GM23248 (cell line): ENCODE results near the gene NEU4. TPM values are rescaled to one million over a fixed set of nuclear protein-coding genes. Genes with fewer than 3 reads are reported as not detected.

ENCODE experiments used
- DNase-seq: peaks from one replicate; pipeline ENCODE4 v3.0.0-alpha.2; 2015
- H2AFZ ChIP-seq: fragments of 200-600 bp; sonication (generic); 2 replicates; pipeline ENCODE4 v1.6.1; 2016; ENCODE audit warnings: antibody characterized with exemption
- H3F3A ChIP-seq: fragments of 200-600 bp; sonication (generic); 2 replicates; pipeline ENCODE4 v1.6.1; 2016; ENCODE audit warnings: mild to moderate bottlenecking, antibody characterized with exemption, mixed run types; ENCODE audit not compliant: insufficient read depth
- H3K27ac ChIP-seq: fragments of 200-600 bp; sonication (generic); 2 replicates; pipeline ENCODE4 v1.5.1; 2016; ENCODE audit warnings: mild to moderate bottlenecking
- H3K27me3 ChIP-seq: fragments of 200-600 bp; sonication (generic); replicated peaks from 2 replicates; pipeline ENCODE4 v1.6.1; 2016; ENCODE audit warnings: mild to moderate bottlenecking; ENCODE audit not compliant: insufficient read depth
- H3K36me3 ChIP-seq: fragments of 200-600 bp; sonication (generic); 2 replicates; pipeline ENCODE4 v1.6.1; 2016; ENCODE audit warnings: low read depth, mild to moderate bottlenecking
- H3K4me1 ChIP-seq: fragments of 200-600 bp; sonication (generic); 2 replicates; pipeline ENCODE4 v1.6.1; 2016; ENCODE audit warnings: mild to moderate bottlenecking; ENCODE audit not compliant: insufficient read depth
- H3K4me2 ChIP-seq: fragments of 200-600 bp; sonication (generic); one replicate; pipeline ENCODE4 v1.6.1; 2016; ENCODE audit warnings: mild to moderate bottlenecking; ENCODE audit not compliant: unreplicated experiment
- H3K4me3 ChIP-seq: fragments of 200-600 bp; sonication (generic); 2 replicates; pipeline ENCODE4 v1.5.1; 2016; ENCODE audit warnings: mild to moderate bottlenecking
- H3K79me2 ChIP-seq: fragments of 200-600 bp; sonication (generic); 2 replicates; pipeline ENCODE4 v1.6.1; 2016; ENCODE audit warnings: mild to moderate bottlenecking; ENCODE audit not compliant: insufficient read depth
- H3K9ac ChIP-seq: fragments of 200-600 bp; sonication (generic); 2 replicates; pipeline ENCODE4 v1.6.1; 2016; ENCODE audit warnings: mild to moderate bottlenecking
- H3K9me2 ChIP-seq: fragments of 200-600 bp; sonication (generic); 2 replicates; pipeline ENCODE4 v1.6.1; 2016; ENCODE audit warnings: mixed run types, mild to moderate bottlenecking, moderate library complexity; ENCODE audit not compliant: insufficient read depth
- H3K9me3 ChIP-seq: fragments of 200-600 bp; sonication (generic); one replicate; pipeline ENCODE4 v1.6.1; 2017; ENCODE audit warnings: low read depth
- H4K20me1 ChIP-seq: fragments of 200-600 bp; sonication (generic); 2 replicates; pipeline ENCODE4 v1.6.0; 2016; ENCODE audit not compliant: insufficient read depth
- EZH2 ChIP-seq: fragments of 200-600 bp; sonication (generic); IDR thresholded peaks from 2 replicates; pipeline ENCODE4 v1.6.1; 2018; ENCODE audit warnings: antibody characterized with exemption, mild to moderate bottlenecking; ENCODE audit not compliant: insufficient read depth, poor library complexity, severe bottlenecking
- EZH2phosphoT487 ChIP-seq: fragments of 200-600 bp; sonication (generic); IDR thresholded peaks from 2 replicates; pipeline ENCODE4 v1.6.1; 2018; ENCODE audit warnings: antibody characterized with exemption, moderate library complexity, mild to moderate bottlenecking, low read depth; ENCODE audit not compliant: insufficient read depth
- WGBS, 2 experiments: methylation state at CpG; one replicate each; pipeline ENCODE4 v1.1.6; 2015 to 2017; ENCODE audit warnings: low lambda C conversion rate in 2 of 2, low coverage in 1 of 2; ENCODE audit errors: missing lambda C conversion rate in 2 of 2; 5-methylcytosine and 5-hydroxymethylcytosine counted together
- in situ Hi-C: fragments of 300-500 bp; cut with MboI; formaldehyde crosslinking; loops from 2 replicates; pipeline ENCODE4 v1.15.0; 2020
- polyA plus RNA-seq: library from polyadenylated mRNA; unstranded; fragments of >200 nt; fragmentation: Nextera tagmentation; extraction: Ambion mirVana; gene quantifications from 2 replicates; pipeline ENCODE4 v1.2.1, GENCODE V29; 2016
- total RNA-seq: library from RNA; depleted of rRNA; stranded (reverse); fragments of >200 nt; shearing (Covaris generic); gene quantifications from 2 replicates; pipeline ENCODE4 v1.2.3, GENCODE V29; 2014

The NEU4 gene
- total and polyA plus RNA-seq, 2 experiments from 2014 or later = not detected

DNA sequence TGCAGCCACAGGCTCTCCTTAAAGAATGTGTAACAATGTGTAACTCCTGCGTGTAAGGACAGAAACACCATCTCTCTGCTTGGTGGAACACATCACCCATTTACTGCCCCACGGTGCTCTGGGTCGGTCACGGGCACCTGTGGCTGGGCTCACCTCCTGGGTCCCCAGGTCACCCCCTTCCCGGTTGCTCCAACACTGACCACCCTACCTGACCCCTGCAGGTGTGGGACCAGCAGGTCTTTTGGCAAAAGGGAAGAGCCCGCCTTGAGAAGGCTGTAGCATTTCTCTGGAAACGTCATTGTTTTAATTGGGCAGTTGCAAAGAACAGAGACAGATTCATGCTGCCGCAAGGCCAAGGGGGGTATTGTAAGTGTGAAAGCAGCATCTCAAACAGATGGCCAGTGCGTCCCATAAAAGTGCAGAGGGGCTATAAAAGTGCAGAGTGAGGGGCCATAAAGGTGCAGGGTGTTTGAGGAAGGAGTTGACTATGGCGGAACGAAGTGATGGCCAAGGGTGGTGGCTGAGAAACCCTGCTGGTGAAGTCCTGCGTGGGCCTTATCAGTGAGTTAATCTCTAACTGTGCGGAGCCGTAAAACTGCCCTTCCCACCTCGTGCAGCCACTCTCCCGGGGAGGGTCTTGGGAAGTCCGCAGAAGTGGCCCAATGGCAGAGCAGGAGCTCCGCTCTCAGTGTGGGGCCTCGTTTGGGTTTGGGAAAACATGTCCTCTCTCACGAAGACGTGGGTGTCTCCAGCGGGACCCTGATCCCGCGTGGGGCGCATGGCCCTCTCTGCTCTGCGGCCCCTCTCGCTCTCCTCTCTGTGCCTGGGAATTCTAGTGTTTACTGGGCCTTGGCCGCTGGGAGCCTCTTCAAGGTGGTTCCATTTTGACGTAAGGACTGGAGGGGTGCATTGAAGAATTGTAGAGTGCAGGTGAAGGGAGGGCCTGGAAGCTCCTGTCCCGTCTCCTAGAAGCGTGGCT, 13.7 kb upstream of the NEU4 start:
- no peak for TF ChIP-seq EZH2phosphoT487
- in situ Hi-C loops = no loop called here
- Histone ChIP-seq H3K79me2 (no peaks in the 10 kb centered on the region), H3K27ac (no peak overlapping the region), H3K4me2 (no peak overlapping the region), H3F3A (no peaks in the 10 kb centered on the region), H2AFZ (no peak overlapping the region), H3K27me3 (no peaks in the 10 kb centered on the region), H3K9me2 (no peaks in the 10 kb centered on the region), H3K9me3 (no peaks in the 10 kb centered on the region), H3K9ac (no peak overlapping the region), H3K4me3 (no peak overlapping the region), H4K20me1 (no peaks in the 10 kb centered on the region), H3K36me3 (no peaks in the 10 kb centered on the region), H3K4me1 (no peaks in the 10 kb centered on the region)
- 73% methylated on average over 31 of the region's 31 CpGs for WGBS, 2 experiments
- no peak for DNase-seq

DNA sequence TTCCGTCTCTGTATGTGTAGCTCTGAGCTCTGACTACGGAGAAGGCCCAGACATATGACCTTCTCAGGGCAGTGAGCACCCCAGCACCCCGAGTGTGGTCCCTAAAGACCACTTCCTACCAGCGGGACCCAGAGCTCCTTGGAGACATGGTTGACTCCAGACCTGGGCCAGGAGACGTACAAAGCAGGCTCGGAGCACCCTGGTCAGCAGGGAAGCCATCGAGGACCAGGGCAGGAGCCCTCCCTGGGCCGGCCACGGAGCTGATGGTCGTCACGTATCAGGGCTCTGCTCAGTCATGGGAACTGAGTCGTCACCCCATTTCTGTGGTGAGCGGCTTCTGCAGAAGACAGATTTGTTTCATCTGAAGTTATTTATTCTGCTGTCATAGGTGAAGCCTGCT, 12.8 kb upstream of the NEU4 start:
- no peaks in the 10 kb centered on the region for H3K9me2 ChIP-seq
- H4K20me1 ChIP-seq = no peaks in the 10 kb centered on the region
- in situ Hi-C loops = no loop called here
- H3K4me1 ChIP-seq = no peaks in the 10 kb centered on the region
- TF ChIP-seq EZH2phosphoT487 = no peak
- no peak for TF ChIP-seq EZH2
- H3K9me3 ChIP-seq = no peaks in the 10 kb centered on the region
- H3K9ac ChIP-seq = no peak overlapping the region
- 81 to 82% methylated on average over 12 to 13 of the region's 13 CpGs for WGBS, 2 experiments
- DNase-seq = no peak
- H3K79me2 ChIP-seq = no peaks in the 10 kb centered on the region
- no peaks in the 10 kb centered on the region for H3F3A ChIP-seq
- H3K36me3 ChIP-seq = no peaks in the 10 kb centered on the region
- H3K27ac ChIP-seq = no peak overlapping the region
- no peak overlapping the region for H3K4me2 ChIP-seq
- H3K27me3 ChIP-seq = no peaks in the 10 kb centered on the region
- H3K4me3 ChIP-seq = no peak overlapping the region
- H2AFZ ChIP-seq = no peak overlapping the region

DNA sequence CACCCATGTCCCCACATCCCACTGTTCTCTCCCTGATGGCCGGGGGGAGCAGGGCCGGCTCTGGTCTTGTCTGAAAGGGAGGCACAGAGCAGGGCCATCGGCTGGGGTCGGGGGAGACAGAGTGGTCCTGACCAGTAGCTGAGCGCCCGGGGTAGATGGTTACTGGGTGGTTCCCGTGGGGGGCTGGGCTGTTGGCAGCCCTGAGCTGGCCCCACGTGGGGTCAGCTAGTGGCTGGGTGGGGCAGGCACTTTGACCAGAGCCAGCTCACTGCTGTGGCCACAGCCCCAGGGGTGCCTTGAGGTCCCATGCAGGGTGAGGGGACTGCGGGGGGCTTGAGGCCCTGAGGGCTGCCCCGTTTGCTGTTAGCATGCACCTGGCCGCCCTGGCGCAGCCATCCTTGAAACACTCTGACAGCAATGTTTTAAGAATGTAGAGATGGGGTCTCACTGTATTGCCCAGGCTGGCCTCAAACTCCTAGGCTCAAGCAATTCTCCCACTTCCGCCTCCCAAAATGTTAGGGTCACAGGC, 12.3 kb upstream of the NEU4 start:
- no peak for TF ChIP-seq EZH2phosphoT487
- TF ChIP-seq EZH2 = no peak
- Histone ChIP-seq H3K36me3 (no peaks in the 10 kb centered on the region), H3K27ac (no peak overlapping the region), H3K27me3 (no peaks in the 10 kb centered on the region), H3K79me2 (no peaks in the 10 kb centered on the region), H3K4me1 (no peaks in the 10 kb centered on the region), H3K9me3 (no peaks in the 10 kb centered on the region), H2AFZ (no peak overlapping the region), H3K9me2 (no peaks in the 10 kb centered on the region), H3F3A (no peaks in the 10 kb centered on the region), H3K4me2 (no peak overlapping the region), H3K4me3 (no peak overlapping the region), H3K9ac (no peak overlapping the region), H4K20me1 (no peaks in the 10 kb centered on the region)
- WGBS, 2 experiments = 75 to 80% methylated on average over 12 to 13 of the region's 13 CpGs
- no peak for DNase-seq
- in situ Hi-C loops = no loop called here

DNA sequence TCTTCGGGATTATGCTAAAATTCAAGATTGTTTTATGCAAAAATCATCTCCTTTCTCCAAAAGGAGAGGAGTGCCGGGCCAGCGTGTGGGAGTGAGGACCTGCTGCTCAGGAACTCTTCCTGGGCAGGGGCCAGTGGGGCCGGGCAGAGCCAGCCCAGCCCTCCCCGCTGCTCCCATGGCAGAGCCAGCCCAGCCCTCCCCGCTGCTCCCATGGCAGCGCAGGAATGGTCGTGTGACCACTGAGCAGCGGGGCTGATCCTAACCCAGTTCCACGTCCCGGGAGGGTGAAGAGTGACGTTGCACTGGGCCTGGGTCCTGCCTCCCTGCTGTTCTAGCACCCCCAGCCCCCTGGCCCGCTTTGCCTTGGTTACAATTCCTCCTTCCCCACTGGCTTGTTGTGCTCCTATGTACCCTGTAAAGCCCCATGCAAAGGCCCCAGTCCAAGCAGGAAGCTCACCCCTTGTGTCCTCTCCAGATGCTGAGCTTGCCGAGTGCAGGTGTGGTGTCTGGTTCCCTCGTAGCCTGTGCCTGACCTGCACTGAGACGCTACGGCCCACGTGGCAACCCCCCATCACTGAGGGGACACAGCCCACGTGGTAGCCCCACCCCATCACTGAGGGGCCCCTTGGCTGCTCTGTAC, 11.4 kb upstream of the NEU4 start:
- DNase-seq = no peak
- no peaks in the 10 kb centered on the region for H3K36me3 ChIP-seq
- H3K9me3 ChIP-seq = no peaks in the 10 kb centered on the region
- no peaks in the 10 kb centered on the region for H3K79me2 ChIP-seq
- H3K4me3 ChIP-seq = no peak overlapping the region
- WGBS, 2 experiments = 77 to 81% methylated on average over 19 of the region's 19 CpGs
- no peaks in the 10 kb centered on the region for H4K20me1 ChIP-seq
- TF ChIP-seq EZH2phosphoT487 (no peak), EZH2 (no peak)
- H3K27ac ChIP-seq = no peak overlapping the region
- H3K4me2 ChIP-seq = no peak overlapping the region
- no peaks in the 10 kb centered on the region for H3K27me3 ChIP-seq
- in situ Hi-C loops = no loop called here
- H3F3A ChIP-seq = no peaks in the 10 kb centered on the region
- H3K9ac ChIP-seq = no peak overlapping the region
- no peaks in the 10 kb centered on the region for H3K9me2 ChIP-seq
- H3K4me1 ChIP-seq = no peaks in the 10 kb centered on the region
- no peak overlapping the region for H2AFZ ChIP-seq
